ENCODE data around the gene SLIT3.

Gene SLIT3

GRCh38 chr5:169300468-169301385 lies at the start of gene SLIT3:
SLIT3 (minus strand) TSS chr5:169301139; CDS start chr5:169300709, 430 bp downstream.
- DNase-seq (ENCODE audit: low spot score), result no peak

- no peak for DNase-seq (ENCODE audit: low spot score)
These were observed 49.1 kb upstream of the SLIT3 start for GRCh38 chr5:169350016-169350415.

- no peak for DNase-seq (ENCODE audit: low spot score)
These were observed 46.8 kb upstream of the SLIT3 start for GRCh38 chr5:169347786-169348185.

GRCh38 chr5:169344629-169345028 lies 43.7 kb upstream of the SLIT3 start:
- DNase-seq (ENCODE audit: low spot score), result no peak

GRCh38 chr5:169343766-169344165 lies 42.8 kb upstream of the SLIT3 start:
- no peak for DNase-seq (ENCODE audit: low spot score)

- no peak for DNase-seq (ENCODE audit: low spot score)
These were observed 40.6 kb upstream of the SLIT3 start for GRCh38 chr5:169341556-169341955.

GRCh38 chr5:169339869-169340268 lies 38.9 kb upstream of the SLIT3 start:
- no peak for DNase-seq (ENCODE audit: low spot score)

- DNase-seq (ENCODE audit: low spot score), result no peak
These were observed 35.3 kb upstream of the SLIT3 start for GRCh38 chr5:169336242-169336641.

- no peak for DNase-seq (ENCODE audit: low spot score)
These were observed 34.9 kb upstream of the SLIT3 start for GRCh38 chr5:169335806-169336205.

GRCh38 chr5:169333518-169333917 lies 32.6 kb upstream of the SLIT3 start:
- DNase-seq (ENCODE audit: low spot score), result no peak

GRCh38 chr5:169331292-169331852 lies 30.4 kb upstream of the SLIT3 start:
- no peak for DNase-seq (ENCODE audit: low spot score)

- no peak for DNase-seq (ENCODE audit: low spot score)
These were observed 27.5 kb upstream of the SLIT3 start for GRCh38 chr5:169328401-169328800.

GRCh38 chr5:169325273-169325672 lies 24.3 kb upstream of the SLIT3 start:
- DNase-seq (ENCODE audit: low spot score), result no peak

GRCh38 chr5:169318556-169318955 lies 17.6 kb upstream of the SLIT3 start:
- DNase-seq (ENCODE audit: low spot score), result no peak

GRCh38 chr5:169307646-169308045 lies 6.7 kb upstream of the SLIT3 start:
- no peak for DNase-seq (ENCODE audit: low spot score)

- no peak for DNase-seq (ENCODE audit: low spot score)
These were observed 4.4 kb upstream of the SLIT3 start for GRCh38 chr5:169305366-169305765.

- no peak for DNase-seq (ENCODE audit: low spot score)
These were observed 3.2 kb upstream of the SLIT3 start for GRCh38 chr5:169304175-169304574.

GRCh38 chr5:169303119-169303515 lies 2.2 kb upstream of the SLIT3 start:
- DNase-seq (ENCODE audit: low spot score), result no peak

- peak; percentile 50 for DNase-seq (ENCODE audit: low spot score)
These were observed 1.7 kb upstream of the SLIT3 start for GRCh38 chr5:169302491-169303118.

- no peak for DNase-seq (ENCODE audit: low spot score)
These were observed 1.0 kb upstream of the SLIT3 start for GRCh38 chr5:169301986-169302385.

- no peak for DNase-seq (ENCODE audit: low spot score)
These were observed 521 bp upstream of the SLIT3 start for GRCh38 chr5:169301386-169301934.

- DNase-seq (ENCODE audit: low spot score), result no peak
These were observed 1.1 kb downstream of the SLIT3 start for GRCh38 chr5:169299663-169300467.

Data from CD4-positive, alpha-beta T cell treated with Interleukin-2 at 100 ng/mL for 4 hours (primary cell).